Measurements from ENCODE around the gene VAV1. TPM values are rescaled to one million over a fixed set of nuclear protein-coding genes. Genes with fewer than 3 reads are reported as not detected.
"Not testable (repeated sequence)": the region's sequence is repeated elsewhere in the genome, so short reads cannot be mapped to it uniquely, and the experiment has no call there.

VAV1 gene
- total RNA-seq, 1 donor from 2014 or later = 0.07 TPM

DNA sequence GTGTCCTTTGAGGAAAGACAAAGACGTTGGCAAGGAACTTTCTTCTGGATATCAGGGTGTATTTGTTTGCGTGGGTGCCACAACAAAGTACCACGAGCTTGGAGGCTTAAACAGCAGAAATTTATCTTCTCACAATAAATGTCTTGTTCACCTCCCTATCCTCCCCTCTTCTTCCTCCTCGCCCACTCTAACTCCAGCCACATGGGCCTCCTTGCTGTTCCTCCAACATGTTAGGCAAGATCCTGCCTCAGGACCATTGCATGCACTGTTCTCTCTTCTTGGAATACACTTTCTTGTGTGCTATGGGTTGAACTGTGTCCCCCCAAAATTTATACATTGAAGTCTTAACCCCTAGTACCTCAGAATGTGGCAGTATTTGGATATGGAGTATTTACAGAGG lies 45.7 kb downstream of the VAV1 start:
- no peak for DNase-seq (ENCODE audit: low read depth, low spot score)

- DNase-seq (ENCODE audit: low read depth, low spot score) = no peak
These were observed 46.8 kb downstream of the VAV1 start for GRCh38 chr19:6819323-6819722.

DNA sequence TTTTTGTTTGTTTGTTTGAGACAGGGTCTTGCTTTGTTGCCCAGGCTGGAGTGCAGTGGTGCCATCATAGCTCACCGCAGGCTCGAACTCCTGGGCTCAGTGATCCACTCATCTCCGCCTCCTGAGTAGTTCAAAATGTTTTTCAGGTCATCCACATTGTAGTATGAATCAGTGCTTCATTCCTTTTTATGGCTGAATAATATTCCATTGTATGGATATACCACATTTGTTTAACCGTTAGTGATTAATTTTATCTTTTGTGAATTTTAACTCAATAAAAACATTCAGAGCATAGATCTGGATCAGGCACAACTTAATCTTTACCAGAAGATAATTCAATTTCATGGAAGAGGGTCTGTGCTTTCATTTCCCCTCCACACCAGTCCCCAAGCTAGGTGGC lies 47.7 kb downstream of the VAV1 start:
- no peak for DNase-seq (ENCODE audit: low read depth, low spot score)

DNA sequence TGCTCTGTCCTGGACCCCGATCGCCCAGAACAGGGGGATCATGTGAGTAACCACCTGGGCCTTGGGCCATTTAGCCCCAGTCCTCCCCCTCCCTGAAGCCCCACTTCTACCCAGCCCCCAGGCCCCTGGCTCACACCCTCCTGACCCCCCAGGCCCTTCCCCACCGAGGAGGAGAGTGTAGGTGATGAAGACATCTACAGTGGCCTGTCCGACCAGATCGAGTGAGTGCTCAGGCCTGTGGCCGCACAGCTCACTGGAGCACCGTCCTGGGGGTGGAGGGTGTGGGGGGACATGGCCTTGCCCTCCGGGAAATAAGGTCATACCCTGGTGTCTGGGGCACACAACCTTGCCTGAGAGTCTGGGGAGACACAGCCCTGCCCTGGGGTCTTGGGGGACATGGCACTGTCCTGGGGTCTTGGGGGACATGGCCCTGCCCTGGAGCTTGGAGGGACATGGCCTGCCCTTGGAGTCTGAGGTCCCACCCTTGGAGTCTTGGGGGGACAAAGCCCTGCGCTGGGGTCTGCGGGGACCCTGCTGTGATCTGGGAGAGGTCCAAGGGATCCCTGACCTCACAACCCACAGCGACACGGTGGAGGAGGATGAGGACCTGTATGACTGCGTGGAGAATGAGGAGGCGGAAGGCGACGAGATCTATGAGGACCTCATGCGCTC lies 49.3 kb downstream of the VAV1 start:
- DNase-seq (ENCODE audit: low read depth, low spot score) = no peak

DNA sequence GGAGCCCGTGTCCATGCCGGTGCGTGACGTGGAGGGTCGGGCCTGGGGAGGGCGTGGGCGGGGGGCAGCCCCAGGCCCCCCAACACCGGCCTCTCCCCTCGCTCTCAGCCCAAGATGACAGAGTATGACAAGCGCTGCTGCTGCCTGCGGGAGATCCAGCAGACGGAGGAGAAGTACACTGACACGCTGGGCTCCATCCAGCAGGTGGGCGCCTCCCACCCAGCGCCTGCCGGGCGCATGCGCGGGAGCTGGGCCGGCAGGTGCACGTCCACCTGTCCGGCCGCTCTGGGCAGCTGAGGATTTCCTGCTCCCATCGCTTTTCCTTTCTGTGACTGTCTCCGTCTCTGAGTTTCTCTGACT lies 49.8 kb downstream of the VAV1 start:
- no peak for DNase-seq (ENCODE audit: low read depth, low spot score)

DNA sequence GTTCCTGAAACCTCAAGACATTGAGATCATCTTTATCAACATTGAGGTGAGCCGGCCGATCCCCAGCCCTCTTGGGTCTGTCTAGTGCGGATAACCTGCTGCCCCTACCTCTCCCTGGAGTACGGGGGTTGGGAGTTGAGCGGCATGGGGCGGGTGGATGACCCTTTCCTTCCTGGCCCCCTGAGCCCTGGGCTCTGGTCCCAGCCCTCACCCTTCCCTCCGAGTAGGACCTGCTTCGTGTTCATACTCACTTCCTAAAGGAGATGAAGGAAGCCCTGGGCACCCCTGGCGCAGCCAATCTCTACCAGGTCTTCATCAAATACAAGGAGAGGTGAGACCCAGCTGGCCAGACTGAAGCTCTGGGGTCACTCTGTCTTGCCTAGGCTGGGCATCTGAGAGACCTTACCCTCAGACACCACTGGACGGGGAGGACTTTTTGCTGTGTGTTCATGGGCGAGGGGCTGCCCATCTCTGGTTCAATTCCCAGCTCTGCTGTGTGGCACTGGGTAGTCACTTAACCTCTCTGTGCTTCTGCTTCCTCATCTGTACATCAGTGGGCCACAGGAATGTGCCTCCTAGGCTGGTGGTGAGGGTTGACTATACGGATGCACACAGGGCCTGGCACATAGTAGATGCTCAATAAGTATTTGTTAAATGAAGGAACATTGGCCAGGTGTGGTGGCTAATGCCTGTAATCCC lies 52.7 kb downstream of the VAV1 start:
- no peak for DNase-seq (ENCODE audit: low read depth, low spot score)

- no peak for DNase-seq (ENCODE audit: low read depth, low spot score)
These were observed 53.9 kb downstream of the VAV1 start for GRCh38 chr19:6826281-6826920.

DNA sequence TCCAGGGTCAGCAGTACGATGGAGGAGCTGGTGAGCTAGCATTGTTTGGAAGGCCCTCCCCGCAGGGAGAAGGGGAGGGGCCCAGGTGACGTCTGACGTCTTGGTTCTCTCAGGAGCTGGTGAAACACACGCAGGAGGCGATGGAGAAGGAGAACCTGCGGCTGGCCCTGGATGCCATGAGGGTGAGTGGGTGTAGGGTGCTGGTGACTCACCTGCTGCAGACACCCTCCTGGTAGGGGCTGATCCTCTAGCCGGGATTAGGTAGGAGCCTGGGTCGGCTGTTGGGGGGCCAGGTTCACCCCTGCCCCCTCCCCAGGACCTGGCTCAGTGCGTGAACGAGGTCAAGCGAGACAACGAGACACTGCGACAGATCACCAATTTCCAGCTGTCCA lies 55.8 kb downstream of the VAV1 start:
- no peak for DNase-seq (ENCODE audit: low read depth, low spot score)

DNA sequence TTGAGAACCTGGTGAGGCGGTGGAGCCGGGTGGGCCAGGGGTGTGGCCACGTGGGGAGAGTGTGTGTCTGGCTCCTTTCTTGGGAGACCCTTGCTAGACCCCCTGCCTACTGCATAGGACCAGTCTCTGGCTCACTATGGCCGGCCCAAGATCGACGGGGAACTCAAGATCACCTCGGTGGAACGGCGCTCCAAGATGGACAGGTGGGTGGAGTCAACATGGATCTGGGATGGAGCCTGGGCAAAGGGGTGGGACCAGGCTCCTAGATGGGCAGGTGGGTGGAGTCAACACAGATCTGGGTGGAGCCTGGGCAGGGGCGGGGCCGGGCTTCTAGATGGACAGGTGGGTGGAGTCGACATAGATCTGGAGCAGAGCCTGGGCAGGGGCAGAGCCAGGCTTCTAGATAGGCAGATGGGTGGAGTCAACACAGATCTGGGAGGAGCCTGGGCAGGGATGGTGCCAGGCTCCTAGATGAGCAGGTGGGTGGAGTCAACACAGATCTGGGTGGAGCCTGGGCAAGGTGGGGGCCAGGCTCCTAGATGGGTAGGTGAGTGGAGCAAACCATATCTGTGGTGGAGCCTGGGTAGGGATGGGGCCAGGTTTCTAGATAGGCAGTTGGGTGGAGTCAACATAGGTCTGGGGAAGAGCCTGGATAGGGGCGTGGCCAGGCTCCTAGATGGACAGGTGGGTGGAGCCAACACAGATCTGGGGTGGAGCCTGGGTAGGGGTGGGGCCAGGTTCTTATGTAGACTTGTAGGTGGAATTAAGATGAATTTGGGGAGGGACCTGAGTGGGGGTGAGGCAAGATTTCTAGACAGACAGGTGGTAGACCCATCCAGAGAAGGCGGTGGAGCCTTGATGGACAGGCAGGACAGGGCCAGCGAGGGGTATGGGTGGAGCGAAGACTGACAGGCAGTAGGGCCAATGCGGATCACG lies 56.5 kb downstream of the VAV1 start:
- no peak for DNase-seq (ENCODE audit: low read depth, low spot score)

GRCh38 chr19:6829829-6830228 lies 57.3 kb downstream of the VAV1 start:
- DNase-seq (ENCODE audit: low read depth, low spot score) = not testable (repeated sequence)

DNA sequence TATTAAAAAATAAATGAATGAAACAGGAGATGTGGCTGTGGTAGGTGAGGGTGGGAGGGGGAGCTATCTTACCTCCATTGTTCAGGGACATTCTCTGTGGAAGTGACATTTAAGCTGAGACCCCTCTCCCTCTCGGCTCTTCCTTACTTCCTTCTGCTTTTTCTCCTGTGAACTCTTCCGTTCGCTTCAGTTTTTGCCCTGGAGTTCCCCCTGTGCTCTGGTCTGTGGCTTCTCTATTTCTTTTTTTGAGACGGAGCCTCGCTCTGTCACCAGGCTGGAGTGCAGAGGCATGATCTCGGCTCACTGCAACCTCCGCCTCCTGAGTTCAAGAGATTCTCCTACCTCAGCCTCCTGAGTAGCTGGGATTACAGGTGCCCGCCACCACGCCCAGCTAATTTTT lies 58.6 kb downstream of the VAV1 start:
- not testable (repeated sequence) for DNase-seq (ENCODE audit: low read depth, low spot score)

DNA sequence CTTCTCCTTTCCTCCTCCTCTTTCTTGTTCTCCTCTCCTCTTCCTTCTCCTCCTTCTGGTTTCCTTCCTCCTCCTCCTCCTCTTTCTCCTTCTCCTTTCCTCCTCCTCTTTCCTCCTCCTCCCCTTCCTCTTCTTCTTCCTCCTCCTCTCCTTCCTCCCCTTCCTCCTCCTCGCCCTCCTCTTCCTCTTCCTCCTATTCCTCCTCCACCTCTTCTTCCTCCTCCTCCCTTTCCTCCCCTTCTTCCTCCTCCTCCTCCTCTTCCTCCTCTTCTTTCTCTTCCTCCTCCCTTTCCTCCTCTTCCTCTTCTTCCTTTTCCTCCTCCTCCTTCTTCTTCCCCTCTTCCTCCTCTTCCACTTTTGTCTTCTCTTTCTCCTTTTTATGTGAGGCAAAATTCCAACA lies 59.9 kb downstream of the VAV1 start:
- no peak for DNase-seq (ENCODE audit: low read depth, low spot score)

DNA sequence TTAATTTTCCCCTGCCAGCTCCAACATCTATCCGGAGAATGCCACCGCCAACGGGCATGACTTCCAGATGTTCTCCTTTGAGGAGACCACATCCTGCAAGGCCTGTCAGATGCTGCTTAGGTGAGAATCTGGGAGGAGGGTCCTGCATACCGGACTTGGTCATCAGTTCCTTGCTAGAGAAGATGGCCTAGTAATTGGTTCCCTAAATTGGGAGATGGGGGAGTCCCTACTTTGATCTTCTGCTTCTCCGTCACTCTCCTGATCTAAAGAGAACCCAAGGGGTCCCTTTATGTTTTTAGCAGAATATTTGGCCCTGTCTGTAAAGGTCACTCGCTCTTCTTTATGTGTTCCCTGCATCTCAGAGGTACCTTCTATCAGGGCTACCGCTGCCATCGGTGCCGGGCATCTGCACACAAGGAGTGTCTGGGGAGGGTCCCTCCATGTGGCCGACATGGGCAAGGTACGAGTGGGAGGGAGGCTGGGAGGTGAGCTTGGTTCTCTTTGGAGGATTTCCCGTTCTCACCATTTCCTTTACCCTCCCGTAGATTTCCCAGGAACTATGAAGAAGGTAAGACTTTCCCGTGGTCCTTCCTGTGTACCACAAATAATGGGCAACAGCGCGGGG lies 60.8 kb downstream of the VAV1 start:
- DNase-seq (ENCODE audit: low read depth, low spot score) = no peak

DNA sequence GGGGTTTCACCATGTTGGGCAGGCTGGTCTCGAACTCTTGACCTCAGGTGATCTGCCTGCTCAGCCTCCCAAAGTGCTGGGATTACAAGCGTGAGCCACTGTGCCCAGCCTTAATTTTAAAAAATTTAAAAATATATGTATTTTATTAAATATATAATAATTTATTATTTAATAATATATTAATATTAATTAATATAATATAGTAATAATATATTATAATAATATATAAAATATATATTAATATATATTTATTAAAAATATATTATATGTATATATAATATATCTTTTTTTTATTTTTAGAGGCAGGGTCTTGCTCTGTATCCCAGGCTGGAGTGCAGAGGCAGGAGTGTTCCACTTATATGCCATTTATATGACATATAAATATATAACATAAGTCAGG lies 61.9 kb downstream of the VAV1 start:
- DNase-seq (ENCODE audit: low read depth, low spot score) = no peak

GRCh38 chr19:6835501-6835900 lies 63.0 kb downstream of the VAV1 start:
- no peak for DNase-seq (ENCODE audit: low read depth, low spot score)

DNA sequence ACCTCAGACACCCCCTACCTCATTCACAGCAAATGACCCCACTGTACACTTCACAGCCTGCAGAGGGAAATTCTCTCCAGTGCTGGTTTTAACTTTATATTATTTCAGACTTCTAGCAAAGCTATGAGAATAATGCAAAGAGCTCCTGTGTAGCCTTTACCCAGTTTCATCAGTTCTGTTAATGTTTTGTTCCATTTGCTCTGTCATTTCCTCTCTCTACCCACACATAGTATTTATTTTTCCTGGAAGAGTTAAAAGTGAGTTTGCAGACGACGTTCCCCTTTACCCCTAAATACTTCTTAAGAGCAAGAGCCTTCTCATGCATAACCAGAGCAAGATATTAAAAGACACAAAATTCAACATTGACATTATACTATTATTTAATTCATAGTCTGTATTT lies 65.0 kb downstream of the VAV1 start:
- no peak for DNase-seq (ENCODE audit: low read depth, low spot score)

DNA sequence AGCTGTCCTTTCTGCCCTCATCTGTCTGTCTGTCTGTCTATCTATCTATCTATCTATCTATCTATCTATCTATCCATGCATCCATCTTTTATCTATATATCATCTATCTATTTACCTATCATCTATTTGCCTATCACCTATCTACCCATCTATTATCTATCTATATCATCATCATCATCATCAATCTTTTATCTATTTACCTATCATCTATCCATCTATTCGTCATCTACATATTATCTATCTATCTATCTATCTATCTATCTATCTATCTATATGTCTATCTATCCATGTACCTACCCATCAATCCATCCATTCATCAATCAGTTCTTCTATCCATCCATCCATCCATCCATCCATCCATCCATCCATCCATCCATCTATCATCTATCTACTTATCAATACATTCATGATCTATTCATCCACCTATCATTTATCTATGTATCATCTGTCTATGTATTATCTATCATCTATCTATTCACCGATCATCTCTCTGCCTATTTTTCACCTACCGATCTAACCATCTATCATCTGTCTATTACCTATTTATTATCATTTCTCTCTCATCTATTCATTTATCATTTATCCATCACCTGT lies 65.7 kb downstream of the VAV1 start:
- no peak for DNase-seq (ENCODE audit: low read depth, low spot score)

GRCh38 chr19:6842871-6843607 lies 70.5 kb downstream of the VAV1 start:
- no peak for DNase-seq (ENCODE audit: low read depth, low spot score)

DNA sequence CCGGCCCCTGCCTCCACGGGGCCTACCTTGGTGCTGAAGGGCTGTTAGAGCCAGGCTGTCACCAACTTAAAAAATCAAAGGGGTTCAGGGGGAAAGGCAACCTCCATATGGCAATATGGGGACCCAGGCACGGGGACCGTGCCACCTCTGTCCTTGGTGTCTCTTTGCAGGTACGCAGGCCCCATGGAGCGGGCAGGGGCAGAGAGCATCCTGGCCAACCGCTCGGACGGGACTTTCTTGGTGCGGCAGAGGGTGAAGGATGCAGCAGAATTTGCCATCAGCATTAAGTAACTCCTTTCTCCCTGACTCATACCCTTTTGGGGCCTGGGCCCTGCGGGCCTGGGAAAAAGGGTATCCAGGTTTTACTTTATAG lies 75.3 kb downstream of the VAV1 start:
- DNase-seq (ENCODE audit: low read depth, low spot score) = no peak

GRCh38 chr19:6848986-6849385 lies 76.5 kb downstream of the VAV1 start:
- no peak for DNase-seq (ENCODE audit: low read depth, low spot score)
